Skin of body (tissue), 2 donors: ENCODE results near the gene PTGES. TPM values are rescaled to one million over a fixed set of nuclear protein-coding genes. Genes with fewer than 3 reads are reported as not detected.

Experiments
- DNase-seq: peaks from one replicate; lab custom pipeline; 2025; lab: John Stamatoyannopoulos, UW
- total RNA-seq: library from RNA; depleted of rRNA; stranded (reverse); fragments of >200 nt; gene quantifications from one replicate; pipeline ENCODE4 v1.2.3, GENCODE V29; 2014

Gene PTGES
- total RNA-seq, 1 donor from 2014 or later = 9.1 TPM

- DNase-seq = no peak
Measured at GRCh38 chr9:129693741-129694140, 59.1 kb downstream of the PTGES start.

DNA sequence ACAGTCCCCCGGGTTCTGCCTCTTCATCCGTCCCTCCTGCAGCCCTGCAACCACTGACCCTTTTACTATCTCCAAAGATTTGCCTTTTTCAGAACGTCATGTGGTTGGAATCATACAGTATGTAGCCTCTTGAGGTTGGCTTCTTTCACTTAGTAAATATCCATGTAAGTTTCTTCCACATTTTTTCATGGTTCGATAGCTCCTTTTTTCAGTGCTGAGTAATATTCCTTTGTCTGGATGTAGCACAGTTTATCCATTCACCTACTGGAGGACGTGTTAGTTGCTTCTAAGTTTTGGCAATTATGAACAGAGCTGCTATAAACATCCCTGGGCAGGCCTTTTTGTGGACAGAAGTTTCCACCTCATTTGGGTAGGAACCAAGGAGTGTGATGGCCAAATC lies 60.3 kb downstream of the PTGES start:
- DNase-seq = no peak

Other genes with a start within 250 kb of the PTGES start
- not detected for gene C9orf50, start 131.9 kb downstream of the PTGES start, total RNA-seq
- 13.0 TPM for gene NTMT1, start 126.9 kb downstream of the PTGES start, total RNA-seq
- 8.3 TPM for gene ASB6, start 110.9 kb downstream of the PTGES start, total RNA-seq
- gene PRRX2, start 87.4 kb downstream of the PTGES start, total RNA-seq = 9.4 TPM
- gene TOR1B, start 50.1 kb upstream of the PTGES start, total RNA-seq = 16.1 TPM
- 15.5 TPM for gene TOR1A, start 71.1 kb upstream of the PTGES start, total RNA-seq
- gene C9orf78, start 82.2 kb upstream of the PTGES start, total RNA-seq = 38.4 TPM
- 8.1 TPM for gene USP20, start 82.4 kb upstream of the PTGES start, total RNA-seq